GM12864 (cell line): Measurements from ENCODE around the gene KCND1.

Experiments
- DNase-seq: peaks from one replicate; pipeline ENCODE4 v3.0.0-alpha.2; 2011; ENCODE audit warnings: low read depth
- H3K4me3 ChIP-seq: 2 replicates; pipeline ENCODE4 v1.5.1; 2011; ENCODE audit warnings: mild to moderate bottlenecking, low read depth, low read length, control low read depth
- CTCF ChIP-seq: IDR thresholded peaks from 2 replicates; pipeline ENCODE4 v1.5.1; 2011; ENCODE audit warnings: low read depth, mild to moderate bottlenecking, moderate library complexity, low read length, control low read depth, inconsistent platforms; ENCODE audit errors: missing control alignments

Gene KCND1

GRCh38 chrX:48966796-48967579, 4.7 kb downstream of the KCND1 start:
- no peak overlapping the region for H3K4me3 ChIP-seq
- no peak for TF ChIP-seq CTCF
- no peak for DNase-seq

GRCh38 chrX:48965959-48966358, 5.7 kb downstream of the KCND1 start:
- TF ChIP-seq CTCF: no peak
- DNase-seq: no peak
- H3K4me3 ChIP-seq: no peak overlapping the region

GRCh38 chrX:48961585-48962091, 10.0 kb downstream of the KCND1 start:
- TF ChIP-seq CTCF: no peak
- H3K4me3 ChIP-seq: no peak overlapping the region
- no peak for DNase-seq

- no peak overlapping the region for H3K4me3 ChIP-seq
- no peak for TF ChIP-seq CTCF
- DNase-seq: no peak
These were observed 11.4 kb downstream of the KCND1 start for GRCh38 chrX:48960291-48960690.

- no peak for DNase-seq
- no peak for TF ChIP-seq CTCF
- peak overlapping the region; percentile 83 for H3K4me3 ChIP-seq
These were observed 13.0 kb downstream of the KCND1 start for GRCh38 chrX:48958635-48959094.

- H3K4me3 ChIP-seq: peak overlapping the region; percentile 83
- DNase-seq: peak; percentile 92
- TF ChIP-seq CTCF: no peak
These were observed 13.6 kb downstream of the KCND1 start for GRCh38 chrX:48957827-48958634.
